Embryonic facial prominence (tissue), 1 donor: Measurements from ENCODE around the gene PDE4D.

ENCODE experiments used
- DNase-seq: peaks from one replicate; pipeline ENCODE4 v3.0.0-alpha.2; 2016; ENCODE audit errors: extremely low spot score

PDE4D gene

DNA sequence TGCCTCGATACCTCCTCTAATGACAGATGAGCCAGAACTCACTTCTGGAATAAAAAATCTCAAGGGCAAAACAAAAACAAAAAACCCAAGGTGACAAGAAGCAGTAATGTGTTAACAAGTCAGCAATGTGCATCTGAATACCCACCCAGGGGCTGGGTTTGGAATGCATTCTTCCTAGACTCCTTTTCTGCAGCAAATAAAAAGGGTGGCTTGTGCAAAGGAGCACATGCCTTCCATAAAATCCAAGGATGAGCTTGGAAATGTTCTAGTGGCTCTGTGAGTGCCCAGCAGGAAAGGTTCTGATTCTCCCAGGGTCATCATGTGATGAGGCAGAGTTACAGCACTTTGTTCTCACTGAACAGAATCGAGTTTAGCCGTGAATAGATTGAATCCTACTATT is 710.8 kb downstream of the PDE4D start:
- DNase-seq: no peak

DNA sequence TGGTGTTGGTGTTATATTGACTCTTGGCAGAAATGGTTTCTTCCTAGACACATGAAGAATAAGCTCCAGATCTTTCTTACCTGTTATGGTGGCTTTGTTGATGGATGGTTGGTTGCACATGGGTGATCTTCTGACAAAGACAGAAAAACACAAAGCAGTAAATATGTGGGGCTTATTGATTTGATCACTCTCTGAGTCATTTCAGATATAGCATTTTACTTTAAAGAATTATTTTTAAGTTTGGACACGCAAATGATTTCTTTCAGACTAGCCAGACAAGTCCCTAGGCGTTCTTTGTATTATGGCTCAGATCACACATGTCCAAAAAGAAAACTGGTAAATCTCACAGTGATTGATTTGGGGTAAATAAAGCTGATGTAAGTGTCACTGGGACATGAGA is 713.0 kb downstream of the PDE4D start:
- no peak for DNase-seq

- no peak for DNase-seq
Measured at GRCh38 chr5:59179704-59180103, 713.8 kb downstream of the PDE4D start.

GRCh38 chr5:59178482-59178881 is 715.0 kb downstream of the PDE4D start:
- DNase-seq: no peak

DNA sequence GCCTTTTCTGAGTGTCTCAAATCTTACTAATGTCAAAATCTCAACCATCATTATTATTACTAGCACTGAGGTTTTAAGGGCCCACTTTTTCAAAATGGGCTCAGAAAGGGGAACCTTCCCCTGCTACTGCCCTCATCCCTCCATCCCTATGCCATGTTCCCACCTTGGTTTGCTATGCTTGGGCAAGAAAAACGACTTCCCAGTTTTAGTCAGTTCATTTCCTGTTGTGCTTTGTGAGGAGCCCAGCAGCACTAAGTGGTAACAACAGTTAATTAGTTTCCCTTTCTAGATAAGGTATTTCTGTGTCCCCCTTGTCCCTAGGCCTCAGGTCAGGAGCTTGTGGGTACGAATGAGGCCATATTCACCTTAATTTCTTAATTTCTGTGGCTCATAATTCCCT is 715.5 kb downstream of the PDE4D start:
- no peak for DNase-seq

DNA sequence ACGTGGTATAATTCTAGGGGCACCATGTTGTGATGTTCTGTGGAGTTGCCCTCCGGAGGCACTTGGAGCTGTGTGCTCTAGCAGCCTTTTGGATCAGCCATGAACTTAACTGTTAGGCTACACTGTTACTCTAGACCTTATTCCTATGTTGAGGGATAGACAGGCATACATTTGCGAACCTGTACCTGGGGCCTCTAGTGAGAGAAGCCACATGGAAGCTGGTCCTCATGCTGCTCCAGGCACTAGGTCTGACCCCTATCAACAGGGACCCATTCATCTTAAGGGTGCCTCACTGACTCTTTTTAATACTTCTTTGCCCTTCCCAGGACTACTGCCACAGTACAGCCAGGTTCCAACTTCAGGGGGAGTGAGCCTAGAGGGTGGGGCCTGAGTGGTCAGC is 715.9 kb downstream of the PDE4D start:
- DNase-seq: no peak

DNA sequence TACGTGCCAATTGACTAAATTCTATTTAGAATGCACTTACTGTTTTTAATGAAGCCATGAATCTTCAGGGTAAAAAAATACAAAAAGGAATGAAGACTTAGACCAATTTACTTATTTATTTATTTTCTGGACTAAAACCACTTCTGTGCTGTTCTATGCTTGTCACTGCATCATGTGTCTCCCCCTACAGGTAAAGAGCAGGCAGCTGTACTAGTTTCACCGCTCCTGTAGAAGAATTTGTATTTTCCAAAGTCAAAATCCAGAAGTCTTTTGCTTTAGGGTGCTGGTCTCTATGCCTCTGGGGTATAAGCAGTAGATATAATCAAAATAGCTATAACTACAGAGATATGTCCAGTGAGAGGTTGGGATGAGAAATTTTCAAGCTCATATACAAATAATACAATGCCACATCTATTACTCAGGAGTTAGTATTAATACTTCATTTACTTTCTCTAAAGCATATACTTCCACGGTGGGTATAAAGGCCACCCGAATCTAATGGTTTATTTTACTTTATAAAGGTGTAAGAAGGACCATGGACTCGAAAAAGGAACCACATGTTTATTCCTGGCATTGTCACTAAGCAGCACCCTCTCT is 719.2 kb downstream of the PDE4D start:
- peak; percentile 78 for DNase-seq

DNA sequence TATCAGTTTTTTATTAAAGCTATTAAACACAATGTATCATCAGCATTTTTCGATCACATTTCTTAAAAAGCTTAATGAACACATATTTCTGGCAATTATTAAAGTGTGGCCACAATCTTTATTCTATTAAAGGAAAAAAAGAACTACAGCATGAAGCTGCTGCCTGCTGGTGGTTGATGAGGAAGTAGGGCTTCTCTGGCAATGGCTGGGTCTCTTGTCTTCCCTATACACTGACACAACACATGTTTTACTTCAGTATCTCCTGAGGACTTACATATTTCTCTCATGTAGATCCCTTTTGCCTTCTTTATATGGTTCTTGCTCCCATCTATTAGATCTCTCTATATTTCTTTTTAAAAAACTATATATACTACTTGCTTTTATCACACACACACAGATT is 719.9 kb downstream of the PDE4D start:
- DNase-seq: no peak

DNA sequence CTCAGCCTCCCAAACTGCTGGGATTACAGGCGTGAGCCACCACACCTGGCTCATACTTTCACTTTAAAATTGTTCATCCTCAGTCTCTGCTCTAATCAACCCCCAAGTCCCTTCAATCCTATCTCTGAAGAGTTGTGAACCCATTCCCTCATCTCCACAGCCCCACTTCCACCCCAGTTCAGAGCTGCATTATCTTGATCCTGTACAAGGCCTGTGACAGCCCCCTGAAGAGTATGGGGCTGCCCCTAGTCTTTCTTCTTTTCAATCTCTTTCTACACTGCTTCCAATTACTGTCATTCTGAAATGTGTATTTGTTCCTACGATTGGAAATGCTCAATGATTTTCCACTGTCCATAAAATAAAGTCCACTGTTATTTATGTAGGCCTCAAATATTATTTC is 722.4 kb downstream of the PDE4D start:
- DNase-seq: no peak

GRCh38 chr5:59169768-59170150 is 723.8 kb downstream of the PDE4D start:
- no peak for DNase-seq

DNA sequence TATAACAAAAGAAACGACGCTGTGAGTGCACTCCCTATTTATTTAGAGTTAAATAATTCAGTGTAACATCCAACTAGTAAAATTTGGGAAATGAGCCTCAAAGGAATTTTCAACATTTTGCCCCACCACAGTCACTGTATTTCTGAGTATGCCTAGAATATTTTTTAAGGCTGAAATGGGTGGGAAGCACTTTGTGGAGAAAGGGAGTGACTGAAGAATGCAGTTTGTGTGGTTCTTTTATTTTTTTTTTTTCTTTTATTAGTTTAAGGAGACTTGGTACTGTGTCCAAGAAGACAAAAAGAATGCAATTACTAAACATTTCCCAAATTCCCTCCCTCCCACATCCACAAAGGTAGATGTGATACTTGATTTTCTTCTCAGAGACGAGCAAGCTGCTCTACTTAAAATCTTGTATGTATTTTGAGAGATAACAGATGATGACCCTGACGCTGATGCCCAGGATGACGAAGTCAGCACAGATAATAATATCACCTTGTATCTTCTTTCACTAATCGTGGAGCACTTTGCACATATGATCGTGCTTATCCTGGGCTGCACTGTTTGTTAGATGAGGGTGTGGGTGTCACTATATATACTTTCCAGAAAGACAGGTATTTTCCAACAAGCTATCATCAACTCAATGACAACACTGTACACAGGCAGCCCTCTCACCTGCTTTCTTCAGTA is 724.3 kb downstream of the PDE4D start:
- no peak for DNase-seq

- no peak for DNase-seq
Measured at GRCh38 chr5:59168067-59168466, 725.5 kb downstream of the PDE4D start.

- DNase-seq: no peak
Measured at GRCh38 chr5:59164041-59164830, 729.3 kb downstream of the PDE4D start.

- no peak for DNase-seq
Measured at GRCh38 chr5:59161221-59162105, 732.1 kb downstream of the PDE4D start.

- no peak for DNase-seq
Measured at GRCh38 chr5:59158637-59159391, 734.7 kb downstream of the PDE4D start.

GRCh38 chr5:59158165-59158564 is 735.4 kb downstream of the PDE4D start:
- no peak for DNase-seq

DNA sequence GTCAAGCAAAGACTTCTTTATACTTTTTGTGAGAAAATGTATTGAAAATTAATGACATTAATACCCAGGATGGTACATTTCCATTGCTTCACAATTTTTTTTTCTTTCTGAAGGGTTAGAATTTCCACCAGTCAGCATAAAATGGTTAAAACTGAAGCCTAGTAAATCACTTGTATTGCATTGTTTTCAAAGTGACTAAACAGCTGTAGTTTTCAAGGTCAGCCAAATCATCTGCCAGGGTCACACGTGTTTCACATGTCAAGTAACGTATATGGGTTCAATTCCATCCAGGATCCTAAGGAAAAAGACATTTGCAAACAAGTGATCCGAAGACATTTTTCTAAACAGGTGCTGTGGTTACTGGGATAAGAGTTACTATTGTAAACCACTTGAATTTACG is 736.5 kb downstream of the PDE4D start:
- no peak for DNase-seq

DNA sequence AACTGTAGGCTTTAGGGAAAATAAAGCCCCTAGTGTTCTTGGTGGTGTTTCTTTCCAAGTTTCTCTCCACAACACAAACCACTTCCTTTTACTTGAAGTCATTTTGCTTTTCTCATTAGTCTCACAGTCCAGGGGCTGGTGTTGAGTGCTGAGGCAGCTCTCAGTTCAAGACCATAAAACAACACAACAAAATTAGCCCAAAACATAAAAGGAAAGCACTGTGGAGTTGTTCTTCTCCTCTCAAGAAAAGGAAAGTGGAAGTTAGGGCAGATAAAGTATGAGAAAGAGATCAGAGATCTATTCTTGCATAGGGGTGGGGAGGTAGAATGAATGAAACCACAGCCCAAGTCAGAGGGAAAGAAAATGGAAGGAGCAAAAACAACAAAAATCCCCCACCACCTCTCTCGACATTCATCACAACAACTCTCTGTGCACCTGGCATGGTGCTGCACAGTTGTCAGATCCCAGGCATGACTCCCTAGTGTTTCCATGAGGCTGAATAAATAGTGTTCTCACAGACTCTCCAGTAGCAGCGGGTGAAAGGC is 740.8 kb downstream of the PDE4D start:
- no peak for DNase-seq

DNA sequence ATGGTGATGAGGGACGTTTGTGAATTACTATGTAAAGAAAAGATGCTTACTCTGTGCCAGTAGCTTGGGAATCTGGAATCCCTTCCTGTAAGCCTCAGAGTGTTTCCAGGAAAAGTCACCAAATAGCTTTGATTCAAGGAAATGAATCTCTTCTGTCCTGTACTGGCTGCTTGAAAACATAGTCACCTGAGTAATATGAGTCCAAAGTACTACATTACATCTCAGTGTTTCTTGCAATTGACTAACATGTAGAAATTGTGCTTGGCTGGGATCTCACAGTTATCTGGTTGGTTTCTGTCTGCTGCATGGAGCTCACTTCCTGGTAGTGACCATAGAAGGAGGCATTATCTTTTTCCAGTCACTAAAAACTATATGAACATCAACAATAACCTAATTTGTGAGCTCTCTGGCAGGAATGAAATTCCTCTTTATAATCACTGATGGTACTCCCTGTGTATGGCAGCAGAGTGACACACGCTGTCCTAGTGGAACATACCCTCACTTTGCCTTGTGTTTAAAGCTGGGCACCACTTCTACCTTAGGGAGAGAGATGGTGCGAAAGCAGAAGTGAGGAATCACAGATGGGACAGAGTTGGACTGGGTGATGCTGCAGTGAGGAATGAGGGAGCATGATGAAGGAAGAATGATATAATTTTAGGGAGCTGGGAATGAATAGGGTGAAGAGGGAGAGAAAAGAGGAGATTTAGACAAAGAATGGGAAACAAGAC is 742.2 kb downstream of the PDE4D start:
- DNase-seq: no peak

DNA sequence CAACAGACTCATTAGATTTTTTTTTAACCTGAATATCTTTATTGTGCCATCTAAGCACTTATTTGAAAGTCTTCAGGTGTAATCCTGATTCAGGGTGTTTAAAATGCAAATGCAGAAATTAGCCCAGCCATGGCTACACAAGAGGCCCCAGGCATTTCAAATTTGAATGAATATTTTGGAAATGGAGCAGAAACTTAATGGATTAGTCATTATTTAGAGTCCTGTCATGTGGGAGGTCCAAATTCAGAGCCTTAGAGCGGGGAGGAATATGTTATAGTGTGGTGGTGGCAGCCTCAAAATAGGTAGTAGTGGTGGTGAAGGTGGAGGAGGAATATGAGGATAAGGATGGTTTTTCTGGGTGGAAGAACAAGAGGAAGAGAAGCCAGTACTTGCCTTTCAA is 743.7 kb downstream of the PDE4D start:
- DNase-seq: no peak
